Endodermal cell (in vitro differentiated cells): ENCODE results near the gene BTBD18. TPM values are rescaled to one million over a fixed set of nuclear protein-coding genes. Genes with fewer than 3 reads are reported as not detected.

ENCODE experiments used
- DNase-seq: peaks from one replicate; pipeline ENCODE4 v3.0.0-alpha.2; 2017
- H3K27ac ChIP-seq: 2 replicates; pipeline ENCODE4 v1.5.1; 2013; ENCODE audit warnings: mild to moderate bottlenecking, low read depth, low read length, moderate library complexity
- H3K27me3 ChIP-seq: 2 replicates; pipeline ENCODE4 v1.6.1; 2013; ENCODE audit warnings: mild to moderate bottlenecking, low read length, moderate library complexity; ENCODE audit not compliant: insufficient read depth, control insufficient read depth, poor library complexity, severe bottlenecking
- H3K36me3 ChIP-seq: 2 replicates; pipeline ENCODE4 v1.7.0; 2013; ENCODE audit warnings: mild to moderate bottlenecking, low read length, moderate library complexity; ENCODE audit not compliant: control insufficient read depth, insufficient read depth
- H3K4me1 ChIP-seq: one replicate; pipeline ENCODE4 v1.7.0; 2013; ENCODE audit warnings: low read length; ENCODE audit not compliant: control insufficient read depth, insufficient read depth
- H3K4me3 ChIP-seq: 2 replicates; pipeline ENCODE4 v1.5.1; 2013; ENCODE audit warnings: mild to moderate bottlenecking, low read length, moderate library complexity
- H3K9ac ChIP-seq: 2 replicates; pipeline ENCODE4 v1.6.1; 2013; ENCODE audit warnings: mild to moderate bottlenecking, low read length, moderate library complexity; ENCODE audit not compliant: poor library complexity, severe bottlenecking; ENCODE audit errors: extremely low read depth
- H3K9me3 ChIP-seq: 2 replicates; pipeline ENCODE4 v1.6.1; 2013; ENCODE audit warnings: mild to moderate bottlenecking, low read length, moderate library complexity; ENCODE audit not compliant: control insufficient read depth
- H3K27ac Mint-ChIP-seq: 2 replicates; pipeline ENCODE4 v1.8.0; 2020; ENCODE audit warnings: mixed read lengths
- H3K27me3 Mint-ChIP-seq: 2 replicates; pipeline ENCODE4 v1.8.0; 2021; ENCODE audit warnings: mild to moderate bottlenecking, mixed read lengths; ENCODE audit not compliant: insufficient read depth
- H3K36me3 Mint-ChIP-seq: 2 replicates; pipeline ENCODE4 v1.8.0; 2020; ENCODE audit warnings: low read depth, mixed read lengths
- H3K4me1 Mint-ChIP-seq: 2 replicates; pipeline ENCODE4 v1.8.0; 2020; ENCODE audit warnings: mixed read lengths
- H3K4me3 Mint-ChIP-seq: 2 replicates; pipeline ENCODE4 v1.8.0; 2020; ENCODE audit warnings: mild to moderate bottlenecking, moderate library complexity, mixed read lengths
- H3K9me3 Mint-ChIP-seq: 2 replicates; pipeline ENCODE4 v1.8.0; 2020; ENCODE audit warnings: mild to moderate bottlenecking, mixed read lengths
- WGBS, 2 experiments: methylation state at CpG; one replicate each; pipeline versions ENCODE4 v1.1.5 to v1.1.7; 2013; ENCODE audit warnings: missing lambda C conversion rate in 2 of 2, mixed read lengths in 1 of 2; ENCODE audit not compliant: insufficient coverage in 1 of 2, insufficient read length in 1 of 2; 5-methylcytosine and 5-hydroxymethylcytosine counted together
- total RNA-seq, 2 donors: library from RNA; stranded (reverse); fragmentation: NEBNext Ultra II Directional in 1 of 2; extraction: Animal tissue kit (Norgen Biotek cat#: 25700) in 1 of 2; gene quantifications; 2 replicates in 1 of 2; 3 replicates in 1 of 2; pipeline ENCODE4 v1.2.1, GENCODE V29; 2021
- TF ChIP-seq, protein P1 (sequence below): fragments of 200-600 bp; sonication (generic); conservative IDR thresholded peaks from 2 replicates; pipeline ENCODE4 v1.5.0; 2021; ENCODE audit warnings: antibody characterized with exemption, mild to moderate bottlenecking

BTBD18 gene
- total RNA-seq, 2 donors from 2014 or later: not detected

DNA sequence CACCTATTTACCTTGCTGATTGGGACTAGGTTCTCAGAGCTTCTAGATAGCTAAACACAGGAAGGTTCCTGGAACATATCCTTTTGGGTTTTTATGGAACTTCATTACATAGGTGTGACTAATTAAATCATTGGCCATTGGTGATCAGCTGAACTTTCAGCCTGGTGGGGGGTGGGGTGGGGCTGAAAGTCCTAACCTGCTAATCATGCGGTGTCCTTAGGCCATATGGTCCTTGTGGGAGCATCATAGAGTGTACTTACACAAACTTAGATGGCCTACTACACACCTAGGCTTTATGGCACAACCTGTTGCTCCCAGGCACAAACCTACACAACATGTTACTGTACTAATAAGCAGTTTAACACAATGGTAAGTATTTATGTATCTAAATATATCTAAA is 19.0 kb downstream of the BTBD18 start:
- no peaks in the 10 kb centered on the region for H3K27me3 Mint-ChIP-seq
- 100% methylated on average over 1 of the region's 1 CpG for WGBS, 2 experiments
- H3K27ac Mint-ChIP-seq: no peak overlapping the region

DNA sequence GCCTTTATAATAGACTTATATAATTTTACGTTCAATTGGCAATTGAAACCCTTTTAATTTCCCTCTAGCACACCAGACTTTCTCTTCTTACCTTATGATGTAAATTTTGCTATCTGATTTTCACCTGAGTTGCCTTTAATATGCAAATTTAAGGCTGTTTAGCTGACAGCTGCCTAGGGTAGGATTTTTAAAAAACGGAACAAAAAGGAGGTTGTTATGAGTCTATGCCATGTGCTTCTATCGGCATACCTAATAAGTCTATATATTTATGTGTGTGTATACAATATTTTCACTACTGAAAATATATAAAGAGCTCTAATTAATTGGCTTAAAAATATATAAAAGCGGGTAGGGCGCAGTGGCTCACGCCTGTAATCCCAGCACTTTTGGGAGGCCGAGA is 22.1 kb downstream of the BTBD18 start:
- peak overlapping the region; percentile 77 for H3K27ac Mint-ChIP-seq
- Histone ChIP-seq H3K27ac (no peak overlapping the region), H3K9me3 (no peaks in the 10 kb centered on the region), H3K4me1 (no peaks in the 10 kb centered on the region), H3K27me3 (no peaks in the 10 kb centered on the region), H3K36me3 (peaks cover 17% of the 10 kb centered on the region), H3K4me3 (no peak overlapping the region), H3K9ac (no peak overlapping the region)
- H3K27me3 Mint-ChIP-seq: no peaks in the 10 kb centered on the region
- DNase-seq: no peak
- no peak overlapping the region for H3K4me3 Mint-ChIP-seq
- peaks cover 16% of the 10 kb centered on the region for H3K36me3 Mint-ChIP-seq
- TF ChIP-seq, protein P1, sequence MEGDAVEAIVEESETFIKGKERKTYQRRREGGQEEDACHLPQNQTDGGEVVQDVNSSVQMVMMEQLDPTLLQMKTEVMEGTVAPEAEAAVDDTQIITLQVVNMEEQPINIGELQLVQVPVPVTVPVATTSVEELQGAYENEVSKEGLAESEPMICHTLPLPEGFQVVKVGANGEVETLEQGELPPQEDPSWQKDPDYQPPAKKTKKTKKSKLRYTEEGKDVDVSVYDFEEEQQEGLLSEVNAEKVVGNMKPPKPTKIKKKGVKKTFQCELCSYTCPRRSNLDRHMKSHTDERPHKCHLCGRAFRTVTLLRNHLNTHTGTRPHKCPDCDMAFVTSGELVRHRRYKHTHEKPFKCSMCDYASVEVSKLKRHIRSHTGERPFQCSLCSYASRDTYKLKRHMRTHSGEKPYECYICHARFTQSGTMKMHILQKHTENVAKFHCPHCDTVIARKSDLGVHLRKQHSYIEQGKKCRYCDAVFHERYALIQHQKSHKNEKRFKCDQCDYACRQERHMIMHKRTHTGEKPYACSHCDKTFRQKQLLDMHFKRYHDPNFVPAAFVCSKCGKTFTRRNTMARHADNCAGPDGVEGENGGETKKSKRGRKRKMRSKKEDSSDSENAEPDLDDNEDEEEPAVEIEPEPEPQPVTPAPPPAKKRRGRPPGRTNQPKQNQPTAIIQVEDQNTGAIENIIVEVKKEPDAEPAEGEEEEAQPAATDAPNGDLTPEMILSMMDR: no peak
- peaks cover 20% of the 10 kb centered on the region for H3K4me1 Mint-ChIP-seq
- H3K9me3 Mint-ChIP-seq: no peaks in the 10 kb centered on the region
- WGBS, 2 experiments: 83 to 97% methylated on average over 4 to 5 of the region's 7 CpGs

More for the DNA sequence above, 19.0 kb downstream of the BTBD18 start:
- Histone ChIP-seq H3K4me1 (peaks cover 7% of the 10 kb centered on the region), H3K4me3 (no peak overlapping the region), H3K36me3 (peaks cover 24% of the 10 kb centered on the region), H3K9me3 (no peaks in the 10 kb centered on the region), H3K27me3 (no peaks in the 10 kb centered on the region), H3K27ac (no peak overlapping the region), H3K9ac (no peak overlapping the region)
- Mint-ChIP-seq H3K4me3 (no peak overlapping the region), H3K9me3 (no peaks in the 10 kb centered on the region), H3K4me1 (peaks cover 30% of the 10 kb centered on the region), H3K36me3 (peaks cover 27% of the 10 kb centered on the region)
- TF ChIP-seq, protein P1: no peak
- no peak for DNase-seq

DNA sequence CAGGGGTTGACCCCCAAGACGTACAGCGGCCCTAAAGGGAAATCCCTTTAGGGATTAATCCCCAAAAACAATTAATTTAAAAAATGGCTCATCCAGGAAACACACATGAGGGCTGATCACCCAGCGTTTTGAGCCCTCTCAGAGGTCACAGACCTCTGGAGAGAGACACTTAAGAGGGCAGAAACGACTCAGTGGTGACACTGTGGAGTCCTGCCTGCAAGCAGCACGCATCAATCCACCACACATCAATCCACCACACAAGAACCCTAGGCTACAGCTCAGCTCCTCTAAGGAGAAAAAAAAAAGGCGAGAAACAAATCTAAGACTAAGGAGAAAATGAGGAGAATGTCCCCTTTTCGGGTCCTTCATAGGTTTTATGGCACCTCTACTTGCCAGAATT is 22.8 kb downstream of the BTBD18 start:
- no peak overlapping the region for H3K4me3 Mint-ChIP-seq
- peaks cover 12% of the 10 kb centered on the region for H3K36me3 Mint-ChIP-seq
- H3K27me3 Mint-ChIP-seq: no peaks in the 10 kb centered on the region
- TF ChIP-seq, protein P1: no peak
- no peak overlapping the region for H3K4me3 ChIP-seq
- no peaks in the 10 kb centered on the region for H3K9me3 ChIP-seq
- H3K4me1 ChIP-seq: no peaks in the 10 kb centered on the region
- no peak overlapping the region for H3K9ac ChIP-seq
- no peaks in the 10 kb centered on the region for H3K27me3 ChIP-seq
- H3K9me3 Mint-ChIP-seq: no peaks in the 10 kb centered on the region
- H3K27ac Mint-ChIP-seq: peak overlapping the region; percentile 77
- no peak for DNase-seq
- no peak overlapping the region for H3K27ac ChIP-seq
- H3K4me1 Mint-ChIP-seq: peaks cover 19% of the 10 kb centered on the region
- H3K36me3 ChIP-seq: peaks cover 19% of the 10 kb centered on the region
- WGBS, 2 experiments: 78 to 83% methylated on average over 3 to 7 of the region's 7 CpGs
